Subcutaneous abdominal adipose tissue (tissue), 5 donors: Measurements from ENCODE around the gene MACROD2.

Experiments
- H3K27ac ChIP-seq: one replicate; pipeline ENCODE4 v1.7.0; 2013; ENCODE audit warnings: low read depth, mild to moderate bottlenecking, inconsistent platforms, low read length, moderate library complexity
- H3K27me3 ChIP-seq, 5 donors: one replicate each; pipeline ENCODE4 v1.7.0; 2013; ENCODE audit warnings: low read length in 5 of 5, inconsistent platforms in 1 of 5; ENCODE audit not compliant: control insufficient read depth in 5 of 5, insufficient read depth in 4 of 5
- H3K36me3 ChIP-seq, 5 donors: one replicate each; pipeline ENCODE4 v1.7.0; 2013; ENCODE audit warnings: low read length in 5 of 5; ENCODE audit not compliant: control insufficient read depth in 5 of 5, insufficient read depth in 5 of 5
- H3K4me1 ChIP-seq, 5 donors: one replicate each; pipeline ENCODE4 v1.7.0; 2013; ENCODE audit warnings: low read length in 5 of 5, mild to moderate bottlenecking in 3 of 5, moderate library complexity in 1 of 5; ENCODE audit not compliant: control insufficient read depth in 5 of 5, insufficient read depth in 5 of 5
- H3K4me3 ChIP-seq, 5 donors: one replicate each; pipeline ENCODE4 v1.7.0; 2013; ENCODE audit warnings: low read length in 5 of 5, low read depth in 1 of 5
- H3K9ac ChIP-seq, 5 donors: one replicate each; pipeline ENCODE4 v1.7.0; 2013; ENCODE audit warnings: low read length in 5 of 5, mild to moderate bottlenecking in 4 of 5, moderate library complexity in 3 of 5
- H3K9me3 ChIP-seq, 5 donors: one replicate each; pipeline ENCODE4 v1.7.0; 2013; ENCODE audit warnings: low read length in 5 of 5; ENCODE audit not compliant: control insufficient read depth in 5 of 5
- donor health status: healthy.
- donor health status: healthy.
- donor health status: healthy.
- donor health status: healthy.
- donor health status: healthy.

MACROD2 gene

GRCh38 chr20:14775778-14776177, 780.5 kb downstream of the MACROD2 start:
- no peak overlapping the region for H3K9ac ChIP-seq
- H3K9me3 ChIP-seq: no peaks in the 10 kb centered on the region
- no peak overlapping the region for H3K4me3 ChIP-seq
- no peaks in the 10 kb centered on the region for H3K4me1 ChIP-seq
- no peak overlapping the region for H3K27ac ChIP-seq
- no peaks in the 10 kb centered on the region for H3K36me3 ChIP-seq
- no peaks in the 10 kb centered on the region for H3K27me3 ChIP-seq

DNA sequence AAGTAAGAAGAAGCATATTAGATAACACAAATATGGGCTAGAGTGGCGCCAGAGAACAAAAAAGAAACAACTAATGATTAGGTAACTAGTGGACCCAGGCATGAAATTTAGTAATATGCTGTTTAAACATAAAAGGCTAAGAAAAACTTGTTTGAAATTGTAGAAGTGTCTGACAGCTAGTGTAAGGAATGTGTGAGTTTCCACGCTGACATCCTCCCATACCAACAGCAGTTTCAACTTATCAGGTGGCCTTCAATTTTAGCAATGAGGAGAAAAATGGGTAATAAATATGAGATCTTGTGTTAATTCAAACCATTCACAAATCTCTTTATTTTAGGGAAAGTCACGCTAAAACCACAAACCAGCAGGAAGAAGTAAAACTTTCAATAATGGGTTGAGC, 782.3 kb downstream of the MACROD2 start:
- no peaks in the 10 kb centered on the region for H3K4me1 ChIP-seq
- H3K9ac ChIP-seq: no peak overlapping the region
- H3K4me3 ChIP-seq: no peak overlapping the region
- H3K27me3 ChIP-seq: no peaks in the 10 kb centered on the region
- no peak overlapping the region for H3K27ac ChIP-seq
- no peaks in the 10 kb centered on the region for H3K36me3 ChIP-seq
- no peaks in the 10 kb centered on the region for H3K9me3 ChIP-seq

GRCh38 chr20:14778096-14778495, 782.8 kb downstream of the MACROD2 start:
- Histone ChIP-seq H3K9ac (no peak overlapping the region), H3K27ac (no peak overlapping the region), H3K27me3 (no peaks in the 10 kb centered on the region), H3K36me3 (no peaks in the 10 kb centered on the region), H3K4me3 (no peak overlapping the region), H3K9me3 (no peaks in the 10 kb centered on the region), H3K4me1 (no peaks in the 10 kb centered on the region)

DNA sequence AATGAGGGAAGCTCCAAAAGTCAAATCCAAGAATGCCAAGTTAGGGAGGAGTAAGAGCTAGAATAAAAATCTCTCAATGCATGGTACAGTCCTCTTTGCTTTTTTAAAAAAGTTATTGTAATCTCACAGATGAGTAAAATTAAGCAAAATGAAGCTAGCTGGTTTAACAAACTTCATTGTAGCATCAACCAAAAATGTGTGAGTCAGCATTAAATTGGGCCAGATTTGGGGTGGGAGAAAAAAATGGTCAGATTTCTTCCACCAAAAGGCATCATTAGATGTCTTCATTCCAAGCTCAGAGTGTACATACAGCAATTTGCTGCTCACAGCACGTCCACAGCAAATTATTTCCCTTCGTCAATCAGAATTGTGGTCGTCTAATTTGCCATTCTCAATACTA, 783.6 kb downstream of the MACROD2 start:
- H3K4me1 ChIP-seq: no peaks in the 10 kb centered on the region
- no peaks in the 10 kb centered on the region for H3K36me3 ChIP-seq
- H3K27ac ChIP-seq: no peak overlapping the region
- no peaks in the 10 kb centered on the region for H3K9me3 ChIP-seq
- no peaks in the 10 kb centered on the region for H3K27me3 ChIP-seq
- H3K9ac ChIP-seq: no peak overlapping the region
- H3K4me3 ChIP-seq: no peak overlapping the region

- Histone ChIP-seq H3K4me1 (no peaks in the 10 kb centered on the region), H3K36me3 (no peaks in the 10 kb centered on the region), H3K27ac (no peak overlapping the region), H3K4me3 (no peak overlapping the region), H3K27me3 (no peaks in the 10 kb centered on the region), H3K9me3 (no peaks in the 10 kb centered on the region), H3K9ac (no peak overlapping the region)
Measured at GRCh38 chr20:14780508-14780907, 785.2 kb downstream of the MACROD2 start.

- Histone ChIP-seq H3K36me3 (no peaks in the 10 kb centered on the region), H3K27ac (no peak overlapping the region), H3K4me1 (no peaks in the 10 kb centered on the region), H3K4me3 (no peak overlapping the region), H3K9me3 (no peaks in the 10 kb centered on the region), H3K27me3 (no peaks in the 10 kb centered on the region), H3K9ac (no peak overlapping the region)
Measured at GRCh38 chr20:14782731-14783130, 787.4 kb downstream of the MACROD2 start.

DNA sequence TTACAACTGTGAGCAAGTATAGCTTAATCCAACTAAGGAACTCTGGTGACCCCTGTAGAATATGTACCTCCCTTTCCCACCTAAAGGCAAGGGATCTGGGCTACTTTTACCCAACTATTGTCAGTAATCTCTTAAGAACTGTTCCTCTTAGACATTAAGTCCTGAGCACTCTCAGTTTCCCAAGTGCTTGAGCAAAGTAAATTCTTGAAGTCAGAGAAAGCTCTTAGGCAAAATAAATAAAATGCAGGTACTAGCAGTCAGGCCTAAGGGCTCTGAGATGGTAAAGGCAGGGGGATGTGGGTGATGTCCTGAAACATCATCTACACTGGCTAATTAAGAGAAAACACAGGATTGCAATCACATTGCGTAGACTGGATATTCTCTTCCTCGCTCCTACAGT, 788.5 kb downstream of the MACROD2 start:
- Histone ChIP-seq H3K9me3 (no peaks in the 10 kb centered on the region), H3K4me3 (no peak overlapping the region), H3K27ac (no peak overlapping the region), H3K9ac (no peak overlapping the region), H3K27me3 (no peaks in the 10 kb centered on the region), H3K36me3 (no peaks in the 10 kb centered on the region), H3K4me1 (no peaks in the 10 kb centered on the region)

- H3K9me3 ChIP-seq: no peaks in the 10 kb centered on the region
- no peak overlapping the region for H3K4me3 ChIP-seq
- no peaks in the 10 kb centered on the region for H3K4me1 ChIP-seq
- no peak overlapping the region for H3K27ac ChIP-seq
- no peaks in the 10 kb centered on the region for H3K36me3 ChIP-seq
- no peaks in the 10 kb centered on the region for H3K27me3 ChIP-seq
- no peak overlapping the region for H3K9ac ChIP-seq
Measured at GRCh38 chr20:14785065-14785743, 789.9 kb downstream of the MACROD2 start.

- no peaks in the 10 kb centered on the region for H3K27me3 ChIP-seq
- no peaks in the 10 kb centered on the region for H3K4me1 ChIP-seq
- H3K9me3 ChIP-seq: no peaks in the 10 kb centered on the region
- H3K9ac ChIP-seq: no peak overlapping the region
- no peaks in the 10 kb centered on the region for H3K36me3 ChIP-seq
- no peak overlapping the region for H3K4me3 ChIP-seq
- H3K27ac ChIP-seq: no peak overlapping the region
Measured at GRCh38 chr20:14790190-14790589, 794.9 kb downstream of the MACROD2 start.

GRCh38 chr20:14790771-14791620, 795.7 kb downstream of the MACROD2 start:
- no peak overlapping the region for H3K9ac ChIP-seq
- no peaks in the 10 kb centered on the region for H3K9me3 ChIP-seq
- no peak overlapping the region for H3K4me3 ChIP-seq
- no peaks in the 10 kb centered on the region for H3K27me3 ChIP-seq
- H3K4me1 ChIP-seq: no peaks in the 10 kb centered on the region
- H3K27ac ChIP-seq: no peak overlapping the region
- no peaks in the 10 kb centered on the region for H3K36me3 ChIP-seq
